ENCODE results near the gene EYS. TPM values are rescaled to one million over a fixed set of nuclear protein-coding genes. Genes with fewer than 3 reads are reported as not detected.

Gene EYS
- total and polyA plus RNA-seq, 4 donors, result 0.08 to 0.63 (median 0.36) TPM

GRCh38 chr6:64998204-64998603 lies 708.8 kb downstream of the EYS start:
- DNase-seq (ENCODE audit: low spot score), result no peak
- Histone ChIP-seq H3K36me3 (ENCODE audit: control insufficient read depth in 4 of 4, insufficient read depth in 3 of 4, low read depth in 1 of 4, low read length in 3 of 4) (no peaks in the 10 kb centered on the region), H3K9me3 (ENCODE audit: control insufficient read depth in 4 of 4, low read length in 3 of 4) (peaks cover 0 to 4% (median 0%) of the 10 kb centered on the region in 4 donors), H3K27me3 (ENCODE audit: control insufficient read depth in 4 of 4, insufficient read depth in 4 of 4, low read length in 3 of 4) (no peaks in the 10 kb centered on the region), H3K4me1 (ENCODE audit: control insufficient read depth in 4 of 4, insufficient read depth in 4 of 4, low read length in 3 of 4) (no peaks in the 10 kb centered on the region), H3K9ac (ENCODE audit: low read depth in 1 of 2, low read length in 2 of 2) (no peak overlapping the region), H3K27ac (ENCODE audit: low read depth in 1 of 2, low read length in 2 of 2) (no peak overlapping the region), H3K4me3 (ENCODE audit: low read depth in 1 of 3, low read length in 3 of 3) (no peak overlapping the region)
- no peak for TF ChIP-seq NR2F2 (IDR thresholded peaks at IDR 0.05)

GRCh38 chr6:64996301-64996700 lies 710.7 kb downstream of the EYS start:
- Histone ChIP-seq H3K9me3 (ENCODE audit: control insufficient read depth in 4 of 4, low read length in 3 of 4) (peaks cover 0 to 4% (median 0%) of the 10 kb centered on the region in 4 donors), H3K36me3 (ENCODE audit: control insufficient read depth in 4 of 4, insufficient read depth in 3 of 4, low read depth in 1 of 4, low read length in 3 of 4) (no peaks in the 10 kb centered on the region), H3K27ac (ENCODE audit: low read depth in 1 of 2, low read length in 2 of 2) (no peak overlapping the region), H3K4me3 (ENCODE audit: low read depth in 1 of 3, low read length in 3 of 3) (no peak overlapping the region), H3K4me1 (ENCODE audit: control insufficient read depth in 4 of 4, insufficient read depth in 4 of 4, low read length in 3 of 4) (no peaks in the 10 kb centered on the region), H3K9ac (ENCODE audit: low read depth in 1 of 2, low read length in 2 of 2) (no peak overlapping the region), H3K27me3 (ENCODE audit: control insufficient read depth in 4 of 4, insufficient read depth in 4 of 4, low read length in 3 of 4) (no peaks in the 10 kb centered on the region)
- no peak for TF ChIP-seq REST (IDR thresholded peaks at IDR 0.05)
- TF ChIP-seq HNF4G (IDR thresholded peaks at IDR 0.05), result no peak
- 82% methylated on average over 4 of the region's 4 CpGs for WGBS
- no peak for DNase-seq (ENCODE audit: low spot score)

- Histone ChIP-seq H3K27me3 (ENCODE audit: control insufficient read depth in 4 of 4, insufficient read depth in 4 of 4, low read length in 3 of 4) (no peaks in the 10 kb centered on the region), H3K9me3 (ENCODE audit: control insufficient read depth in 4 of 4, low read length in 3 of 4) (no peaks in the 10 kb centered on the region), H3K9ac (ENCODE audit: low read depth in 1 of 2, low read length in 2 of 2) (no peak overlapping the region), H3K27ac (ENCODE audit: low read depth in 1 of 2, low read length in 2 of 2) (no peak overlapping the region), H3K4me1 (ENCODE audit: control insufficient read depth in 4 of 4, insufficient read depth in 4 of 4, low read length in 3 of 4) (no peaks in the 10 kb centered on the region), H3K4me3 (ENCODE audit: low read depth in 1 of 3, low read length in 3 of 3) (no peak overlapping the region), H3K36me3 (ENCODE audit: control insufficient read depth in 4 of 4, insufficient read depth in 3 of 4, low read depth in 1 of 4, low read length in 3 of 4) (no peaks in the 10 kb centered on the region)
- TF ChIP-seq TAF1 (conservative IDR thresholded peaks at IDR 0.05) (no peak), CTCF (IDR thresholded peaks at IDR 0.05; ENCODE audit: low read depth, low read length, missing input control) (no peak), ATF3 (IDR thresholded peaks at IDR 0.05) (no peak), REST (IDR thresholded peaks at IDR 0.05) (no peak), HNF4A (conservative IDR thresholded peaks at IDR 0.05) (no peak), FOXA1 (IDR thresholded peaks at IDR 0.05) (no peak), ZBTB33 (IDR thresholded peaks at IDR 0.05) (no peak), FOXA2 (IDR thresholded peaks at IDR 0.05) (no peak), RXRA (IDR thresholded peaks at IDR 0.05) (no peak), JUND (IDR thresholded peaks at IDR 0.05) (no peak), RAD21 (IDR thresholded peaks at IDR 0.05) (no peak), MAX (IDR thresholded peaks at IDR 0.05) (no peak), SP1 (IDR thresholded peaks at IDR 0.05) (no peak)
- DNase-seq (ENCODE audit: low spot score), result no peak
Measured at GRCh38 chr6:64990652-64991304, 716.2 kb downstream of the EYS start.
